ENCODE measurements around the gene LIPE.

LIPE gene

GRCh38 chr19:42445948-42446347 lies 18.8 kb upstream of the LIPE start:
- FAIRE-seq: no peak

DNA sequence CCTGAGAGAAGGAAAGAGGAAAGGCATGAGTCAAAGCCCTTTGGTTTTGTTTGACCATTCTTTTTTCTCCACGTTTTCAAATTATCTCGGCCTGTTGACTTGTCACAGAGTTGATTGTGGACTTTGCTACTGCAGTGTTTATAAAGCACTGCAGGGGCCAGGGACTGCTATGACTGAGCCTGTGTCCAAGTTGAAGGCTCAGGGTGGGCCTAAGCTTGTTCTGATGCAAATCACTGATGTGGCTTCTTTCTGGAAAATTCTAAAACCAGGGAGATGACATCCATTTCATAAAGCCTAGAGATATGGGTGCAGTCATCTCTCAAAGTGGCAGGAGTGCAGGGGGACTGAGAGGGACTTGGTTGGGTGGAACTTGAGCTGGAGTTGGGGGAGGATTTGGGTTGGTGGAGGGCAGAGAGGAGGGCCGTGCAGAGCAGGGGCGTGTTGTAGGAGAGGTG lies 16.8 kb upstream of the LIPE start:
- no peak for FAIRE-seq

DNA sequence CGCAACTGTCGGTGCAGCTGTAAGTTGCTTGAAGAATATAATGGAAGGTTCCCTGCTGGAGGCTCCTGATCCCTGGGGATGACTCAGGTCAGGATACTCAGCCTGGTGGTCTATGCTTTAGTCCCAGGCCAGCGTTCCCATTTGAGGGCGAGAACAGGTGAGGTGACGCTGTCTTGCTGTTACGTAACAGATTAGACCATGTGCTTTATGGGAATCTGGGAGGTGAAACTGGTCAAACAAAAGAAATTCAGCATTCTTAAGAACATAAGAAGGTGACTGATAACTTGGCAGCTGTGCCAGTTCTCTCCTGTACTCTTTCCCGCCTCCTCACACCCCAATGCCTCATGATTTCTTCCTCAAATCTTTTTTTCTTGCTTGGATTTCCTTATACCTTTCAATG lies 15.6 kb upstream of the LIPE start, which contains the start of gene CXCL17:
TSS of gene CXCL17 (minus strand) at position 114 of the 400 bp plus-strand sequence. CDS start 114 bp downstream, outside the sequence.
- FAIRE-seq: no peak

GRCh38 chr19:42441049-42441445 lies 13.9 kb upstream of the LIPE start:
- FAIRE-seq: no peak

- FAIRE-seq: peak; percentile 84
Observed at GRCh38 chr19:42440357-42441048, 13.3 kb upstream of the LIPE start.

- no peak for FAIRE-seq
Observed at GRCh38 chr19:42436006-42436405, 8.8 kb upstream of the LIPE start.

DNA sequence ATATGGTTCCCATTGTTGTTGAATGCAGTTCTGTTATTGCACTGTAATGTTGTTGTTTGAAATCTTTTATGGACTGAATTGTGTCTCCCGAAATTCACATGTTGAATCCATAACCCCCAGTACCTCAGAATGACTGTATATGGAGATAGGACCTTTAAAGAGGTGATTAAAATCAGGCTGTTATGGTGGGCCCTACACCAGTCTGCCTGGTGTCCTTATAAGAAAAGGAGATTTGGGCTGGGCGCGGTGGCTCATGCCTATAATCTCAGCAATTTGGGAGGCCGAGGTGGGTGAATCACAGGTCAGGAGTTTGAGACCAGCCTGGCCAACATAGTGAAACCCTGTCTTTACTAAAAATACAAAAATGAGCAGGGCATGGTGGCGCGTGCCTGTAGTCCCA lies 8.1 kb upstream of the LIPE start:
- FAIRE-seq: no peak

- peak; percentile 78 for FAIRE-seq
Observed at GRCh38 chr19:42433503-42434260, 6.5 kb upstream of the LIPE start.

- no peak for FAIRE-seq
Observed at GRCh38 chr19:42431486-42431885, 4.3 kb upstream of the LIPE start.

- FAIRE-seq: no peak
Observed at GRCh38 chr19:42428676-42429075, 1.5 kb upstream of the LIPE start.

GRCh38 chr19:42426643-42427042 lies 545 bp downstream of the LIPE start:
- no peak for FAIRE-seq

DNA sequence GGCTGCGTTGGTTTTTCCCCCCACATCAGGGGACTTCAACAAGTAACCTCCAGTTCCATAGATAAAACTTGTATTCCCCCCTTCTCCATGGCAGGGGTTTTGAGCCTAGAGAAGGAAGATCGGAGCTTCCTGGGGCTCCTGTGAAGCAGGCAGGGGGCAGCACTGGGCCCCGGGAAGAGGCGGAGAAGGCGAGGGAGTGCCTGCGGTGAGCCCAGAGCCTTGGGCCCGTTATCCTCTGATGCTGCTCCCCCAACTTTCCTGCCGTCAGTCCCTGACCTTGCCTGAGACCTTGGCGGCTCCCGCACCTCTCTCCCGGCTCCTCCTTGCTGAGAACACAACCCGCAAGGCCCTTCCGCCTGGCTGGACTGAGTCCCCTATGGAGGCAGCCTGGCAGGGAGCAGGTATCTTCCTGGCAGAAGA lies 2.5 kb downstream of the LIPE start:
- FAIRE-seq: no peak

- no peak for FAIRE-seq
Observed at GRCh38 chr19:42424345-42424707, 2.9 kb downstream of the LIPE start.

- no peak for FAIRE-seq
Observed at GRCh38 chr19:42423462-42424344, 3.5 kb downstream of the LIPE start.

GRCh38 chr19:42422901-42423461 lies 4.2 kb downstream of the LIPE start:
- no peak for FAIRE-seq

- no peak for FAIRE-seq
Observed at GRCh38 chr19:42422092-42422900, 4.9 kb downstream of the LIPE start.

DNA sequence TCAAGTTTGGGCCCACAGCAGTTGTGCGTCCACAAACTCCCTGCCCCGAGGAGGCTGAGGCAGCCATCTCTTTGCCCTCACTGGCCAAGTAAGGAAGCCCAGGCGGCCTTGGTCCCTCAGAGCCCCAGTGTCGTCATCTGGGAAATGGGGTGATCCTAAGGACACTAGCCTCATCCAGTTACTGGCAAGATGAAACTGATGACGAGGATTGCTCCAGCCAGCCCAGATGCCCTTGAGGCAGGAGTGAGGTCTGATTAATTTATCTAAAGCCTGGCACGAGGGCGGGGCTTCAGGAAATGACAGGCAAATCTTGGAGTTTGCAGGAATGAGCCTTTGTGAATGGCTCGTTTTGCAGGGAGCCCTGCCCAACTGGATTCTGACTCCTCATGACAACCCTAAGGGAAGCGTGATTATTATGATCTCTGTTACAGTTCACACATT lies 5.6 kb downstream of the LIPE start:
- no peak for FAIRE-seq

- no peak for FAIRE-seq
Observed at GRCh38 chr19:42421101-42421500, 6.1 kb downstream of the LIPE start.

DNA sequence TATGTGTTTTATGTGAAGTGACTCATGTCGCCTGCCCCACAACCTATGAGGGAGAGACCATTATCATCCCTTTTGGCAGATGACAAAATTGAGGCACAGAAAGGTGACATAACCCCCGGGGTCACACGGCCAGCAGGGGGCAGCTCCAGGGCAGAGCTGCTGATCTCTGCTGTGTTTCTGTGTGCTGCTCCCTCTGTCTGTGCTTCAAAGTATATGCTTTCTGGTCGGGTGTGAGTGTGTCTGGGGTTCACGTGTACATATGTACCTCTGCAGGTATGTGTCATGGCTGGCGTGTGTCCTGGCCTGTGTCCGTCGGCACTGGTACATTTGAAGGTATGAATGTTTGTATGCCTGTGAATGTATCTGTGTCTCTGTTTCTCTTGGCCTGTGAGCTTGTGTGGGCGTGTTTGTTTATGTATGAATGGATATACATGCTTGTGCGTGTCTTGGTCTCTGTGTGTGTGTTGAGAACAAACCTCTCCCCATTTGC lies 7.1 kb downstream of the LIPE start:
- FAIRE-seq: no peak

DNA sequence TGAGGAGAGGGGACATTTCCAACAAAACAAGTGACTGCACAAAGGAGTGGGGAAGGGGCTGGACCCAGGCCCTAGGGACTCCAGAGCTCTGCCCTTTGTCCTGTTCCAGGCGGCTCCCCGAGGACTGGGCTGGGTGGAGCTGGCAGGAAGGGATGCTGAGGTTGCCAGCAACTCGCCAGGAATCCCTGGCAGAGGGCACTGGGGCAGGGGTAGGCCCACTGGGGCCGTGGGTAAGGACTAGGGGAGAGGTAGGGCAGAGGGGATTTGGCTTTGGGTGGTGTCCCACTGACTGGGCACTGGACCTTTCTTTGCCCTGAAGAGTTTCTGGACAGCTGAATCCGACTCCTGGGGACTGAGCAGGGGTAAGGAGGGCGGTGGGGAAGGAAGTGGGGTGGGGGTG lies 7.9 kb downstream of the LIPE start:
- FAIRE-seq: no peak

- no peak for FAIRE-seq
Observed at GRCh38 chr19:42412661-42413076, 14.5 kb downstream of the LIPE start.

GRCh38 chr19:42412227-42412626 lies 15.0 kb downstream of the LIPE start:
- no peak for FAIRE-seq

Measured in G401.6 (cell line).